HFF-Myc (cell line): ENCODE results near the gene C16orf46.

Source experiments
- DNase-seq: peaks from one replicate; pipeline ENCODE4 v3.0.0-alpha.2; 2011; ENCODE audit warnings: low read depth; ENCODE audit errors: extremely low read depth
- H3K4me3 ChIP-seq: replicated peaks from 2 replicates; pipeline ENCODE4 v1.5.1; 2011; ENCODE audit warnings: low read depth, mild to moderate bottlenecking, control low read depth, low read length
- CTCF ChIP-seq: IDR thresholded peaks from 2 replicates; pipeline ENCODE4 v1.5.1; 2012; ENCODE audit warnings: mild to moderate bottlenecking, low read depth, low read length, control low read depth; ENCODE audit errors: missing control alignments

Gene C16orf46

GRCh38 chr16:81029930-81030604 lies 47.0 kb downstream of the C16orf46 start:
- no peak for TF ChIP-seq CTCF
- H3K4me3 ChIP-seq, result no peak overlapping the region
- DNase-seq, result no peak

GRCh38 chr16:81026429-81026828 lies 50.6 kb downstream of the C16orf46 start:
- no peak for TF ChIP-seq CTCF

GRCh38 chr16:81018496-81018895 lies 58.5 kb downstream of the C16orf46 start:
- no peak for DNase-seq
- TF ChIP-seq CTCF, result no peak

More at GRCh38 chr16:81026429-81026828, 50.6 kb downstream of the C16orf46 start:
- no peak for DNase-seq
- H3K4me3 ChIP-seq, result no peak overlapping the region

GRCh38 chr16:81014672-81015071 lies 62.4 kb downstream of the C16orf46 start:
- no peak overlapping the region for H3K4me3 ChIP-seq
- TF ChIP-seq CTCF, result no peak
- no peak for DNase-seq

More at GRCh38 chr16:81018496-81018895, 58.5 kb downstream of the C16orf46 start:
- no peak overlapping the region for H3K4me3 ChIP-seq

- DNase-seq, result no peak
- no peak for TF ChIP-seq CTCF
- no peak overlapping the region for H3K4me3 ChIP-seq
These were observed 64.1 kb downstream of the C16orf46 start for GRCh38 chr16:81012974-81013373.
